Activated CD4-positive, alpha-beta T cell treated with anti-CD3 and anti-CD28 coated beads for 36 hours (primary cell): ENCODE results near the gene SAXO1. TPM values are rescaled to one million over a fixed set of nuclear protein-coding genes. Genes with fewer than 3 reads are reported as not detected.
A peak's percentile ranks its signal among the peaks of the same experiment; 100 is the strongest.
"Not testable (repeated sequence)": the region's sequence is repeated elsewhere in the genome, so short reads cannot be mapped to it uniquely, and the experiment has no call there.

Source experiments
- ATAC-seq: fragments of 200-7000 bp; cut with Tn5 transposase; one replicate; pipeline ENCODE4 v1.10.0; 2021; ENCODE audit warnings: mild to moderate bottlenecking, moderate library complexity
- CTCF ChIA-PET: fragments of 350-600 bp; sonication (Branson Sonifier 250); formaldehyde crosslinking; loops from one replicate; lab custom pipeline; 2021; ENCODE audit warnings: antibody characterized with exemption; lab: Charles Lee
- POLR2A ChIA-PET: fragments of 350-600 bp; sonication (Branson Sonifier 250); formaldehyde crosslinking; loops from one replicate; lab custom pipeline; 2021; ENCODE audit warnings: antibody characterized with exemption, inconsistent platforms; lab: Charles Lee
- DNase-seq: peaks from one replicate; pipeline ENCODE4 v3.0.0-alpha.2; 2020
- H3K27ac Mint-ChIP-seq: one replicate; pipeline ENCODE4 v1.8.0; 2021; ENCODE audit warnings: mixed read lengths
- H3K27me3 Mint-ChIP-seq: one replicate; pipeline ENCODE4 v1.8.0; 2021; ENCODE audit warnings: mixed read lengths
- H3K36me3 Mint-ChIP-seq: one replicate; pipeline ENCODE4 v1.8.0; 2021; ENCODE audit warnings: low read depth, mixed read lengths
- H3K4me1 Mint-ChIP-seq: one replicate; pipeline ENCODE4 v1.8.0; 2021; ENCODE audit warnings: mixed read lengths
- H3K4me3 Mint-ChIP-seq: one replicate; pipeline ENCODE4 v1.8.0; 2021; ENCODE audit warnings: mild to moderate bottlenecking, moderate library complexity, mixed read lengths
- H3K9me3 Mint-ChIP-seq: one replicate; pipeline ENCODE4 v1.8.0; 2021; ENCODE audit warnings: low read depth, mixed read lengths
- intact Hi-C, 2 experiments: fragments of 100-400 bp; cut with DNase I in 1 of 2; cut with micrococcal nuclease in 1 of 2; formaldehyde crosslinking; loops; one replicate each; pipeline versions ENCODE4 v1.14.2 to v1.15.1; 2022 to 2024; cut with DNase I, micrococcal nuclease
- total RNA-seq, 2 experiments: library from RNA; stranded (reverse); gene quantifications; one replicate each; pipeline ENCODE4 v1.2.3, GENCODE V29; 2021

SAXO1 gene
- total RNA-seq, 2 experiments from 2014 or later = 0.11 TPM; not detected in 1

DNA sequence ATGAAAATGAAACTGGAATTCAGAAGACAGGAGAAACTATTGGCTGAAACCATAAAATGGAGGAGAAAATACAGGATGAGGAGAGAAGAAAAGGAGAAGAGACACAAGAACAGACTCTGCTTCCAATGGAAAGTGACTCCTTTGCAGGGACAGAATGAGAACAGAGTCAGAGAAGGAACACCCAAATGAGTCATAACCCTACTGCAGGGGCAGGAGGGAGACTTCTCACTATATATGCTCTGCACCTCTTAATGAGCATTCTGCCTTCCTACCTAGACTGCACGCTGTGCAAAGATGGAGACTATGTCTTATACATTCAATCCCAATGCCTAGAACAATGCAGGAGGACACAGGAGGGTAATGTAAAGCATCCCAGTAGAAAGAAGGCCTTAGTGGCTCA lies 2.1 kb downstream of the SAXO1 start:
- Mint-ChIP-seq H3K9me3 (no peaks in the 10 kb centered on the region), H3K4me1 (peaks cover 7% of the 10 kb centered on the region), H3K27me3 (peaks cover 8% of the 10 kb centered on the region), H3K36me3 (no peaks in the 10 kb centered on the region), H3K4me3 (no peak overlapping the region), H3K27ac (no peak overlapping the region)
- intact Hi-C loops = no loop called here
- ChIA-PET CTCF (interaction anchor here (0.7 kb wide), 1 partner anchor 71 kb away, joined by 3 read pairs; no protein-coding TSS in a partner anchor), POLR2A (interaction anchor here (0.6 kb wide), 1 partner anchor 503 kb away, joined by 3 read pairs; no protein-coding TSS in a partner anchor)
- no peak for DNase-seq
- peak; percentile 57 for ATAC-seq

DNA sequence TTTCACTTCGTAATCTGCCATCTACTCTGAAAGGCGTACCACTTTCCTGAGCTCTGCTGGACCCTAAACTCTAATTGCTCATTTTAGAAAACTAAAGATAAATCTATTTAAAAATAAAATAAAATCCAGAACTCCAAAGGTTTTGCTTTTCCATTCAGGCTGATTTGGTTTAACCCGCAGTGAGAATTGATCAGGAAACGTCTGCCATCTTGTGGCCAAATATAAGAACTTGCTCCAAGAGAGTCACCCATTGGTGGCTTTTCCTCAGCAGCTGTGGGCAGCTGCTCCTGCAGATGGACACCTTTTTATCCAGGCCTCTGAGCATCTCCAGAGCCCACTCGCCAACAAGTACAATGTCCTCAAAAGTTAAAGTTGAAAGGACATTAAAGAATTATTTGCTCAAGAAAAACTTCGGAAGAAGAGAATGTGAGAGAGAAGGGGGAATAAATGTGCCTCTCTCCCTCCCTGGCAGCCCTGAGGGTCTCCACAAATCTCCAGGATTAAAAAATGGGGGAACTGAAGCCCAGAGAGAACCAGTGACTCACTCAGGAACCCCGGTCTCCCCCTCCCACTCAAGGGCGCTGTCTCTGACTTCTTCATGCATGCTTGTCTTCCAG lies 4.1 kb downstream of the SAXO1 start:
- H3K9me3 Mint-ChIP-seq = no peaks in the 10 kb centered on the region
- H3K4me3 Mint-ChIP-seq = no peak overlapping the region
- peaks cover 7% of the 10 kb centered on the region for H3K4me1 Mint-ChIP-seq
- no peak overlapping the region for H3K27ac Mint-ChIP-seq
- POLR2A ChIA-PET = no interaction called here
- peak; percentile 50 for DNase-seq
- no peaks in the 10 kb centered on the region for H3K36me3 Mint-ChIP-seq
- CTCF ChIA-PET = interaction anchor here (0.6 to 3.7 kb wide), 19 partner anchors 10 to 1501 kb away, joined by 3 to 30 read pairs (median 3); no protein-coding TSS in a partner anchor
- ATAC-seq = peak; percentile 63
- intact Hi-C loops = loop anchor here (1.0 to 10.0 kb wide), 6 partner anchors 234 to 1497 kb away; no protein-coding TSS in a partner anchor
- H3K27me3 Mint-ChIP-seq = peaks cover 10% of the 10 kb centered on the region

DNA sequence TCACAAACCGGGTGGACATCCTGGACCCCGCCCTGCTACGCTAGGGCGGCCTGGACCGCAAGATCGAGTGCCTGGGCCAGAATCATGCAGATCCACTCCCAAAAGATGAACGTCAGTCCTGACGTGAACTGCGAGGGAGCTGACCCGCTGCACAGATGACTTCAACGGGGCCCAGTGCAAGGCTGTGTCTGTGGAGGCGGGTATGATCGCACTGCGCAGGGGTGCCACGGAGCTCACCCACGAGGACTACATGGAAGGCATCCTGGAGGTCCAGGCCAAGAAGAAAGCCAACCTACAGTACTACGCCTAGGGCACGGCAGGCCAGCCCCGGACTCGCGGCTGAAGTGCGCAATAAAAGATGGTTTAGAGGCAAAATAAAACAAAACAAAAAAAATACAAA lies 5.2 kb downstream of the SAXO1 start:
- H3K27ac Mint-ChIP-seq = no peak overlapping the region
- POLR2A ChIA-PET = no interaction called here
- H3K9me3 Mint-ChIP-seq = no peaks in the 10 kb centered on the region
- ATAC-seq = no peak
- no peak for DNase-seq
- H3K4me1 Mint-ChIP-seq = peaks cover 7% of the 10 kb centered on the region
- peaks cover 11% of the 10 kb centered on the region for H3K27me3 Mint-ChIP-seq
- CTCF ChIA-PET = interaction anchor here (0.6 to 3.7 kb wide), 10 partner anchors 9 to 773 kb away, joined by 3 to 30 read pairs (median 5); partner anchors contain the start of gene RRAGA
- intact Hi-C loops = loop anchor here (2.0 to 10.0 kb wide), 5 partner anchors 233 to 1496 kb away; no protein-coding TSS in a partner anchor
- H3K4me3 Mint-ChIP-seq = no peak overlapping the region
- no peaks in the 10 kb centered on the region for H3K36me3 Mint-ChIP-seq

DNA sequence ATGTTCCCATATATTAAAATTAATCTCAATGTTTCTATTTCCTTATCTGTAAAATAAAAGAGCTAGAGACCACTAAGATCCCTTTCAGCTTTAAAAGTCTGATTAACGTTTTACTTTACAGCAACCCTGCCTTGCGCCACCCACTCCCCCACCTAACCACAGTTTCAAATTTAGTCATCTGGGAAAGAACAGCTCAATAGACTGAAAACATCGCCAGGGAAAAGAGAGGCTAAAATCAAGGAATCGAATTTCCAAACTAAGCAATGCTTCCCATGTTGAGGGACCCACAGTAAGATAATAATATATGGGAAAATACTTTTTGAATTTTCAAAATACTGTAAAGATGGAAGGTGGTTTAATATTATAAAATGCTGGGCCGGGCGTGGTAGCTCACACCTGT lies 6.6 kb downstream of the SAXO1 start:
- Mint-ChIP-seq H3K27ac (no peak overlapping the region), H3K36me3 (no peaks in the 10 kb centered on the region), H3K4me1 (peaks cover 9% of the 10 kb centered on the region), H3K9me3 (no peaks in the 10 kb centered on the region), H3K27me3 (peaks cover 13% of the 10 kb centered on the region), H3K4me3 (no peak overlapping the region)
- CTCF ChIA-PET = interaction anchor here (0.8 to 3.7 kb wide), 5 partner anchors 57 to 1216 kb away, joined by 3 to 30 read pairs (median 4); no protein-coding TSS in a partner anchor
- POLR2A ChIA-PET = interaction anchor here (0.9 kb wide), 1 partner anchor 23 kb away, joined by 3 read pairs; the partner anchor contains the start of gene RRAGA
- ATAC-seq = no peak
- intact Hi-C loops = loop anchor here in 1 of 2 experiments (5.0 to 10.0 kb wide), 3 partner anchors 232 to 1494 kb away; no protein-coding TSS in a partner anchor
- DNase-seq = peak; percentile 37

DNA sequence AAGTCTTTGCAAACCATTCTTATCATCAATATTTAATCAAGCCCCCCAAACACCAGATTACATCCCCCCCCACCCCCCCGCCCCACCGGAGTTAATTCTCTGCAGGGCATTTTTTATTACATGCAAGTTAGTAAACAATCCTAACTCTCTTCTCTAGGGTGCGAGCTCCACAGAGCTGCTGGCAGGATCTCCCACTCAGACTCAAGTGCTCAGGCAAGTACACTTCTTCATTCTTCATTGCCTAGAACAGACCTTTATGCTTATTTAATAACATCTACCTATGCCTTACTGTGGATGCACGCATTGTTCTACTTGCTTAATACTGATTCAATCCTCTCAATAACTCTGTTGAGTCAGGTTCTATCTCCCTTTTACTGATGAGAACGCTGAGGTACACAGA lies 9.9 kb downstream of the SAXO1 start:
- CTCF ChIA-PET = interaction anchor here (1.0 kb wide), 1 partner anchor 9 kb away, joined by 3 read pairs; no protein-coding TSS in a partner anchor
- POLR2A ChIA-PET = no interaction called here
- Mint-ChIP-seq H3K27me3 (peaks cover 11% of the 10 kb centered on the region), H3K36me3 (no peaks in the 10 kb centered on the region), H3K27ac (no peak overlapping the region), H3K4me3 (no peak overlapping the region), H3K9me3 (no peaks in the 10 kb centered on the region), H3K4me1 (peaks cover 9% of the 10 kb centered on the region)
- DNase-seq = no peak
- intact Hi-C loops = loop anchor here in 1 of 2 experiments (10.0 kb wide), 2 partner anchors 228 to 348 kb away; no protein-coding TSS in a partner anchor
- no peak for ATAC-seq

DNA sequence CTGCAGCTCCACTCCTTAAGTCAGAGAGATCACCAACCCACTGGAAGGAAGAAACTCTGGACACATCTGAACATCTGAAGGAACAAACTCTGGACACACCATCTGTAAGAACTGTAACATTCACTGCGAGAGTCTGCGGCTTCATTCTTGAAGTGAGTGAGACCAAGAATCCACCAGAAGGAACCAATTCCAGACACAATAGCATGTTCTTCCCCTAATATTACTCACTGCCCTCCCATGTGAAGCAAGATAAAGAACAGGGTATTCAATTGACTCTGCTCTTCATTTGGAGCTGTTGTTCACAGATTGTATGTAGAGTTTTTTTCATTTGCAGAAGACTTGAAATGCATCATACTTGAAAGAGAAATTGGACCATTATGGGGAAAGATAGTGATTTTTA lies 10.8 kb downstream of the SAXO1 start:
- Mint-ChIP-seq H3K36me3 (no peaks in the 10 kb centered on the region), H3K27ac (no peak overlapping the region), H3K9me3 (no peaks in the 10 kb centered on the region), H3K4me1 (peaks cover 9% of the 10 kb centered on the region), H3K27me3 (peaks cover 11% of the 10 kb centered on the region), H3K4me3 (no peak overlapping the region)
- peak; percentile 39 for ATAC-seq
- ChIA-PET POLR2A (interaction anchor here (1.0 kb wide), 1 partner anchor 12 kb away, joined by 5 read pairs; no protein-coding TSS in a partner anchor), CTCF (interaction anchor here (0.9 kb wide), 1 partner anchor 13 kb away, joined by 4 read pairs; no protein-coding TSS in a partner anchor)
- no peak for DNase-seq
- intact Hi-C loops = loop anchor here in 1 of 2 experiments (10.0 kb wide), 2 partner anchors 227 to 347 kb away; no protein-coding TSS in a partner anchor

DNA sequence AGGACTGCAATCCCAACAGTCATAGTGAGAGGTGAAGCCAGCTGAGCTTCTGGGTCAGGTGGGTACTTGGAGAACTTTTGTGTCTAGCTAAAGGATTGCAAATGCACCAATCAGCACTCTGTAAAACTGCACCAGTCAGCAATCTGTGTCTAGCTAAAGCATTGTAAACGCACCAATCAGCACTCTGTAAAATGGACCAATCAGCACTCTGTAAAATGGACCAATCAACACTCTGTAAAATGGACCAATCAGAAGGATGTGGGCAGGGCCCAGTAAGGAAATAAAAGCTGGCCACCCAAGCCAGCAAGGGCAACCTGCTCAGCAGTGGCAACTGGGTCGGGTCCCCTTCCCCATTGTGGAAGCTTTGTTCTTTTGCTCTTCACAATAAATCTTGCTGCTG lies 11.4 kb downstream of the SAXO1 start:
- DNase-seq, H3K36me3 Mint-ChIP-seq, H3K4me1 Mint-ChIP-seq, H3K4me3 Mint-ChIP-seq, H3K9me3 Mint-ChIP-seq, H3K27ac Mint-ChIP-seq: not testable (repeated sequence)
- peak; percentile 16 for ATAC-seq
- ChIA-PET CTCF (interaction anchor here (0.9 to 1.8 kb wide), 2 partner anchors 13 to 153 kb away, joined by 4 to 5 read pairs; no protein-coding TSS in a partner anchor), POLR2A (interaction anchor here (1.0 kb wide), 1 partner anchor 11 kb away, joined by 5 read pairs; no protein-coding TSS in a partner anchor)
- intact Hi-C loops = loop anchor here in 1 of 2 experiments (10.0 kb wide), 2 partner anchors 227 to 347 kb away; no protein-coding TSS in a partner anchor
- H3K27me3 Mint-ChIP-seq = peaks cover 11% of the 10 kb centered on the region

DNA sequence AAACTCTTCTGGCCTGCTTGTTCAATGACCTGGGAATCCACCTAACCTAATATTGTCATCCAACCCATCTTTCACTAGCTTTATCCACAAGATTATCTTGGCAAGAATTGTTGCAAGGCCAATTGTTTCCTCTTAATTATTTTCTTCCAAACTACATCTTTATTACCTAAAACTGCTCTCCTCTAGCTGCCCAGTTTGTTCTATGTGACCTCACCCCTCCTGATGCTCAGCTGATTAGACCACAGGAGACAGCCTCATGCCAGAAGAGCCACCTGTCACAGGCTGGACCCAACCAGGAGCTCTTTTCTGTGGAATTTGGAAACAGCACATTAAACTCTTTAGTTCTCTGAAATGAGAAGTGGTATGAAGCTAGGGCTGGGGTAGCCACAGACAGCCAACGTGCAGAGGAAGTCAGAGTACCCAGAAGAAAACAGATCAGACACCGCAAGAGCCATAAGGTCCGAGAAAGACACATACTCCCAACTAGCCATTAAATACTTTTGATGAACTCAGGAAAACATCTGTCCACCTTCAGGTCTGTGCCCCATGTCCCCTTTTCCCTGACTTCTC lies 12.0 kb downstream of the SAXO1 start:
- no peak for ATAC-seq
- Mint-ChIP-seq H3K4me3 (no peak overlapping the region), H3K9me3 (no peaks in the 10 kb centered on the region), H3K36me3 (no peaks in the 10 kb centered on the region), H3K27me3 (peaks cover 11% of the 10 kb centered on the region), H3K27ac (no peak overlapping the region), H3K4me1 (peaks cover 3% of the 10 kb centered on the region)
- CTCF ChIA-PET = interaction anchor here (0.6 to 1.8 kb wide), 2 partner anchors 153 to 299 kb away, joined by 3 to 5 read pairs; no protein-coding TSS in a partner anchor
- no peak for DNase-seq
- POLR2A ChIA-PET = no interaction called here
- intact Hi-C loops = loop anchor here in 1 of 2 experiments (10.0 kb wide), 2 partner anchors 226 to 346 kb away; no protein-coding TSS in a partner anchor

DNA sequence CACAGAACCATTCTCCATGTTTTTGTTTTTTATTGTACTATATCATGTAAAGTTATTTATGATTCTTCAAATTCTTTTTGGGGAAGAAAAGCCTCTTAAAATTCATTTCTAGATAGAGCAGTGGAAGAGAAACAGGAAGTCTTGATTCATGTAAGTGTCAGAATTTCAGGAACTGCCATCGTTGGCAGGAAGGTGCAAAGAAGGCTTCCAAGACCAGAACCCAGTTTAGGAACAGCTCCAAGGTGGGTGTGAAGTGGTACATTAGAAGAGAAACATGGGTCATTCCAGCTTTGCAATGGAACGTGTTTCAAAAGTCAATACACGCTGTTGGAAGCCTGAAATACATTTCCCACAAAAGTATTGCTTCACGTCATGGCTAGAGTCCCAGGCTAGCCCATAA lies 14.8 kb downstream of the SAXO1 start:
- H3K27ac Mint-ChIP-seq = no peak overlapping the region
- intact Hi-C loops = no loop called here
- CTCF ChIA-PET = interaction anchor here (1.5 kb wide), 1 partner anchor 10 kb away, joined by 9 read pairs; no protein-coding TSS in a partner anchor

DNA sequence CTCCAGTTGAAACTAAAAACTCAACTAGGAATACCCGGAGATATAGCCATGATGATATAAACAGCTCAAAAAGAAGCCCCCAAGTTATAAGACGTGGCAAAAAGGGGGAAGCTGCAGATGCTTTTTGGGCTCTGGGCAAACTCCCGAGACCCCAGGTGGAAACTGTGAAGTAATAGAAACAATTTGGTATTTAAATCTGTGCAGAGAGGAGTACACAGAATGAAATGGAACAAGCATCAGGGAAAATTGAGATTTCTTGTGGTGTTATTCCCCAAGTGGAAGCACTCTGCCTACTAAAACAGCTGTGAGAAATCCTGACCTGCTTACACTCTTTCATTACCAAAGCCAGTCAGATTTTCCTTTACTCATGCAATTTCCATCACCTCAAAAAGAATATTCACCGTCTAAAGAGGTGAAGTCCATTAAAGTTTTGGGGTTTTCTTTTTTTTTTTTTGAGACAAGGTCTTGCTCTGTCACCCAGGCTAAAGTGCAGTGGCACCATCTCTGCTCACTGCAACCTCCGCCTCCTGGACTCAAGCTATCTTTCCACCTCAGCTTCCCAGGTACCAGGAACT lies 23.5 kb downstream of the SAXO1 start:
- Mint-ChIP-seq H3K27ac (no peak overlapping the region), H3K36me3 (no peaks in the 10 kb centered on the region), H3K9me3 (no peaks in the 10 kb centered on the region), H3K4me3 (no peak overlapping the region), H3K27me3 (no peaks in the 10 kb centered on the region), H3K4me1 (no peaks in the 10 kb centered on the region)
- ChIA-PET POLR2A (no interaction called here), CTCF (interaction anchor here (0.9 kb wide), 1 partner anchor 12 kb away, joined by 4 read pairs; no protein-coding TSS in a partner anchor)
- DNase-seq (no peak), ATAC-seq (no peak)
- intact Hi-C loops = no loop called here

More for the DNA sequence above, 14.8 kb downstream of the SAXO1 start:
- Mint-ChIP-seq H3K4me3 (no peak overlapping the region), H3K4me1 (peaks cover 3% of the 10 kb centered on the region), H3K9me3 (no peaks in the 10 kb centered on the region), H3K36me3 (no peaks in the 10 kb centered on the region), H3K27me3 (peaks cover 6% of the 10 kb centered on the region)
- POLR2A ChIA-PET = no interaction called here
- no peak for ATAC-seq
- no peak for DNase-seq

DNA sequence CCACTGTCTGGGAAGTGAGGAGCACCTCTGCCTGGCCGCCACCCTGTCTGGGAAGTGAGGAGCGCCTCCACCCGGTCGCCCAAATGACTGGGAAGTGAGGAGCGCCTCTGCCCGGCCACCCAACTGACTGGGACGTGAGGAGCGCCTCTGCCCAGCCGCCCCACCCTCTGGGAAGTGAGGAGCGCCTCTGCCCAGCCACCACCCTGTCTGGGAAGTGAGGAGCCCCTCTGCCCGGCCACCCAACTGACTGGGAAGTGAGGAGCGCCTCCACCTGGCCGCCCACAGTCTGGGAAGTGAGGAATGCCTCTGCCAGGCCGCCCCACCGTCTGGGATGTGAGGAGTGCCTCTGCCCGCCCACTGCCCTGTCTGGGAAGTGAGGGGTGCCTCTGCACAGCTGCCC lies 32.9 kb downstream of the SAXO1 start:
- DNase-seq = no peak
- Mint-ChIP-seq H3K4me1 (no peaks in the 10 kb centered on the region), H3K9me3 (peaks cover 2% of the 10 kb centered on the region), H3K36me3 (no peaks in the 10 kb centered on the region), H3K27ac (no peak overlapping the region), H3K27me3 (peaks cover 2% of the 10 kb centered on the region), H3K4me3 (no peak overlapping the region)
- ChIA-PET CTCF (no interaction called here), POLR2A (no interaction called here)
- ATAC-seq = no peak
- intact Hi-C loops = no loop called here
